Tibial nerve (tissue), 3 donors: ENCODE data around the gene GPR55.

Experiments used
- CTCF ChIP-seq, 5 experiments: fragments of 200-600 bp in 3 of 5; fragments of 450-650 bp in 2 of 5; sonication (generic) in 3 of 5; IDR thresholded peaks; one replicate each; pipeline ENCODE4 v1.5.1; 2016 to 2019; ENCODE audit warnings: antibody characterized with exemption in 5 of 5, mild to moderate bottlenecking in 3 of 5, moderate library complexity in 2 of 5
- POLR2A ChIP-seq, 2 donors: fragments of 450-650 bp; IDR thresholded peaks; one replicate each; pipeline ENCODE4 v1.6.1; 2017; ENCODE audit warnings: antibody characterized with exemption in 2 of 2, mild to moderate bottlenecking in 2 of 2, moderate library complexity in 2 of 2

GRCh38 chr2:230893841-230894781, 30.9 kb downstream of the GPR55 start:
- TF ChIP-seq CTCF (IDR thresholded peaks at IDR 0.05) (no peak), POLR2A (IDR thresholded peaks at IDR 0.05) (no peak)
